Measurements from ENCODE around the gene IGFL2.
"Not testable (repeated sequence)": the region's sequence is repeated elsewhere in the genome, so short reads cannot be mapped to it uniquely, and the experiment has no call there.

The IGFL2 gene
- 0 to 0.35 (median 0) reads per million in 3 donors for total RNA-seq

- H3K9me3 ChIP-seq (ENCODE audit: control insufficient read depth, low read length) = no peaks in the 10 kb centered on the region
- no peak within 1 kb of the TSS for H3K4me3 ChIP-seq (ENCODE audit: insufficient read depth, low read depth, low read length, poor library complexity, severe bottlenecking)
- no peaks in the 10 kb centered on the region for H3K27me3 ChIP-seq (replicated peaks; ENCODE audit: control insufficient read depth, insufficient read depth, low read length, poor library complexity, severe bottlenecking)
- no peak for DNase-seq
- no peaks in the 10 kb centered on the region for H3K4me1 ChIP-seq (ENCODE audit: control insufficient read depth, insufficient read depth, low read length, poor library complexity, severe bottlenecking)
- no peak within 1 kb of the TSS for H3K27ac ChIP-seq (ENCODE audit: insufficient read depth, low read length, poor library complexity, severe bottlenecking)
- no peaks in the 10 kb centered on the region for H3K36me3 ChIP-seq (ENCODE audit: control insufficient read depth, insufficient read depth, low read length)
Measured at GRCh38 chr19:46147791-46148288, at the start of gene IGFL2. Gene IGFL2 (plus strand): TSS chr19:46148238. CDS start chr19:46148279, 41 bp downstream.

DNA sequence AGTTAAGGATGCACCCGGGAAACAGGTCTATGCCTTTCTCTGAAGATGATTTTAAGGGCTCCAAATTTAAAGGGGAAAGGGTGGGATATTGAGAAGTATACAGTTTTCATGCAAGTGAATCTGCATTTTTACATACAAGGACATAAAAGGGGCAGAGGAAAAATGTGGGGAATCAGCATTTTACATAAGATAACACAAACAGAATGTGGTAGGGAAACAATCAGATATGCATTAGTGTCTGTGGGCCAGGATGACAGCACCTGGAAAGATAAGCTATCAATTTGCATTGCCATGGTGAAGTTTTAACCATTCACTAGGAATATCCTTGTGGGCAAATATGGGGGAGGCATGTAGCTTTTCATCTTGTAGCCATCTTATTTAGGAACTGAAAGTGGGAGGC lies 47.7 kb upstream of the IGFL2 start:
- H3K4me1 ChIP-seq (ENCODE audit: control insufficient read depth, insufficient read depth, low read length, poor library complexity, severe bottlenecking) = no peaks in the 10 kb centered on the region
- H3K9me3 ChIP-seq (ENCODE audit: control insufficient read depth, low read length) = no peaks in the 10 kb centered on the region
- H3K27ac ChIP-seq (ENCODE audit: insufficient read depth, low read length, poor library complexity, severe bottlenecking) = no peak overlapping the region
- no peaks in the 10 kb centered on the region for H3K27me3 ChIP-seq (replicated peaks; ENCODE audit: control insufficient read depth, insufficient read depth, low read length, poor library complexity, severe bottlenecking)
- no peak for DNase-seq
- no peak overlapping the region for H3K4me3 ChIP-seq (ENCODE audit: insufficient read depth, low read depth, low read length, poor library complexity, severe bottlenecking)
- no peaks in the 10 kb centered on the region for H3K36me3 ChIP-seq (ENCODE audit: control insufficient read depth, insufficient read depth, low read length)

DNA sequence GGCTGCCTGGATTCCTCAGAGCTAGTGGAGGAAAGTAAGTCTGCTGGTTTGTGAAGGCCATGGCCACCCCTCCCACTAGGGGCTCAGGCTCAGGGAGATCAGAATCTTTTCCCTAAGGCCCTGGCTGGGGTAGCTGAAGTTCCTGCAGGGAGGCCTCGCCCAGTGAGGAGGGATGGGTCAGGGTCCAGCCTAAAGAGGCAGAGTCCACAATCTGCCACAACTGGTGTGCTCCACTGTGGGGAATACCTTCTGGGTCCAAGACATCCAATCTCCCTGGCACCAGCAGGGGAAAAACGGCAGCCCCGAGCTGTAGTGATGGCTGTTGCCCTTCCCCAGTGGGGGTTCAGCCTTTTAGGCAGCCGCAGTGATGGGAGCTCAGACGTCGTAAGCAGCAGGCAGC lies 46.7 kb upstream of the IGFL2 start:
- no peaks in the 10 kb centered on the region for H3K36me3 ChIP-seq (ENCODE audit: control insufficient read depth, insufficient read depth, low read length)
- no peaks in the 10 kb centered on the region for H3K9me3 ChIP-seq (ENCODE audit: control insufficient read depth, low read length)
- no peak for DNase-seq
- H3K27ac ChIP-seq (ENCODE audit: insufficient read depth, low read length, poor library complexity, severe bottlenecking) = no peak overlapping the region
- no peak overlapping the region for H3K4me3 ChIP-seq (ENCODE audit: insufficient read depth, low read depth, low read length, poor library complexity, severe bottlenecking)
- H3K4me1 ChIP-seq (ENCODE audit: control insufficient read depth, insufficient read depth, low read length, poor library complexity, severe bottlenecking) = no peaks in the 10 kb centered on the region
- H3K27me3 ChIP-seq (replicated peaks; ENCODE audit: control insufficient read depth, insufficient read depth, low read length, poor library complexity, severe bottlenecking) = no peaks in the 10 kb centered on the region

DNA sequence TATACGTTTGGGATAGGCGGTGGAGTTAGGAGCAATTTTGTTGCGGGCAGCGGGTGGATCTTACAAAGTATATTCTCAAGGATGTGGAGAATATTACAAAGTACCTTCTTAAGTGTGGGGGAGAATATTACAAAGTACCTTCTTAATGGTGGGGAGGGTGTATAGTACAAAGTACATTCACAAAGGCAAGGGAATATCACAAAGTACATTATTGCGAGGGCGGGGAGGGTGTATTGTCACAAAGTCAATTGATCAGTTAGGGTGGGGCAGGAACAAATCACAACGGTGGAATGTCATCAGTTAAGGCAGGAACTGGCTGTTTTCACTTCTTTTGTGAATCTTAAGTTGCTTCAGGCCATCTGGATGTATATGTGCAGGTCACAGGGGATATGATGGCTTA lies 45.7 kb upstream of the IGFL2 start:
- not testable (repeated sequence) for H3K27ac ChIP-seq (ENCODE audit: insufficient read depth, low read length, poor library complexity, severe bottlenecking); H3K4me3 ChIP-seq (ENCODE audit: insufficient read depth, low read depth, low read length, poor library complexity, severe bottlenecking); H3K9me3 ChIP-seq (ENCODE audit: control insufficient read depth, low read length); DNase-seq; H3K27me3 ChIP-seq (replicated peaks; ENCODE audit: control insufficient read depth, insufficient read depth, low read length, poor library complexity, severe bottlenecking); H3K36me3 ChIP-seq (ENCODE audit: control insufficient read depth, insufficient read depth, low read length); H3K4me1 ChIP-seq (ENCODE audit: control insufficient read depth, insufficient read depth, low read length, poor library complexity, severe bottlenecking)

GRCh38 chr19:46107371-46107770 lies 40.7 kb upstream of the IGFL2 start:
- no peaks in the 10 kb centered on the region for H3K9me3 ChIP-seq (ENCODE audit: control insufficient read depth, low read length)
- no peaks in the 10 kb centered on the region for H3K27me3 ChIP-seq (replicated peaks; ENCODE audit: control insufficient read depth, insufficient read depth, low read length, poor library complexity, severe bottlenecking)
- H3K4me3 ChIP-seq (ENCODE audit: insufficient read depth, low read depth, low read length, poor library complexity, severe bottlenecking) = no peak overlapping the region
- no peaks in the 10 kb centered on the region for H3K36me3 ChIP-seq (ENCODE audit: control insufficient read depth, insufficient read depth, low read length)
- H3K4me1 ChIP-seq (ENCODE audit: control insufficient read depth, insufficient read depth, low read length, poor library complexity, severe bottlenecking) = no peaks in the 10 kb centered on the region
- no peak for DNase-seq
- no peak overlapping the region for H3K27ac ChIP-seq (ENCODE audit: insufficient read depth, low read length, poor library complexity, severe bottlenecking)

DNA sequence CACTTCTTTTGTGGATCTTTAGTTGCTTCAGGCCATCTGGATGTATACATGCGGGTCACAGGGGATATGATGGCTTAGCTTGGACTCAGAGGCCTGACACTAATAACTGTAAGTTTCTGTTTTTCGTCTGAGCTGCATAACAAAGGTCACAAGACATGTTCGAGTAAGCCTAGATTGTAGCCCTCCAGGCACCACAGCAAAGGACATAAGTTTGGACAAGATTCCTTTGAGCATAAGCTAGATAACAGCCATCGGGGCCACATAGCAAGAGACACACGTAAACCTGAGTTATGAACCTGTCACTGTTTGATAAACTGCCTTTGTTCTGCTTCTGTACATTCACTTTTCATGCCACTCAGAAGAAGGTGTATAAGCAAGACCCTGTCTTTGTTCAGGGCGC lies 38.2 kb upstream of the IGFL2 start:
- H3K27me3 ChIP-seq (replicated peaks; ENCODE audit: control insufficient read depth, insufficient read depth, low read length, poor library complexity, severe bottlenecking) = no peaks in the 10 kb centered on the region
- no peaks in the 10 kb centered on the region for H3K36me3 ChIP-seq (ENCODE audit: control insufficient read depth, insufficient read depth, low read length)
- DNase-seq = no peak
- H3K9me3 ChIP-seq (ENCODE audit: control insufficient read depth, low read length) = no peaks in the 10 kb centered on the region
- no peak overlapping the region for H3K27ac ChIP-seq (ENCODE audit: insufficient read depth, low read length, poor library complexity, severe bottlenecking)
- H3K4me1 ChIP-seq (ENCODE audit: control insufficient read depth, insufficient read depth, low read length, poor library complexity, severe bottlenecking) = no peaks in the 10 kb centered on the region
- no peak overlapping the region for H3K4me3 ChIP-seq (ENCODE audit: insufficient read depth, low read depth, low read length, poor library complexity, severe bottlenecking)

DNA sequence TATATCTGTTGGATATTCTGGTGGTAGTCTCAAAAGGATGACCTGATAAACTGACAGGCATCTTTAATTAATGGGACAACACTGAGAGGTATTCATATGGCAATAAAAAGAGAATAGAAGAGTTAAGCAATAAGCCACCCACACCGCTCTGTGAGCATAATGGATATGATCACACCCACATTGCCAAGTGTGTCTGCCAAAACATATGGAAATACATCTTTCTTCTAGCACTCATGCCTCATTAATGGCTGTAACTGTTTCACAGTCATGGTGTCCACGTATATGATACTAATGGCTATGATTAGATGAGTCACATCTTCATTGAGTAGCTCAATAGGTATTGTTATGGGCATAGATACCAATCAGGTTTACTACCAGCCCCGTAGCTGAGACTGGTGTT lies 36.7 kb upstream of the IGFL2 start:
- no peak overlapping the region for H3K4me3 ChIP-seq (ENCODE audit: insufficient read depth, low read depth, low read length, poor library complexity, severe bottlenecking)
- peaks cover 2% of the 10 kb centered on the region for H3K27me3 ChIP-seq (replicated peaks; ENCODE audit: control insufficient read depth, insufficient read depth, low read length, poor library complexity, severe bottlenecking)
- no peak overlapping the region for H3K27ac ChIP-seq (ENCODE audit: insufficient read depth, low read length, poor library complexity, severe bottlenecking)
- no peaks in the 10 kb centered on the region for H3K9me3 ChIP-seq (ENCODE audit: control insufficient read depth, low read length)
- H3K4me1 ChIP-seq (ENCODE audit: control insufficient read depth, insufficient read depth, low read length, poor library complexity, severe bottlenecking) = no peaks in the 10 kb centered on the region
- no peak for DNase-seq
- no peaks in the 10 kb centered on the region for H3K36me3 ChIP-seq (ENCODE audit: control insufficient read depth, insufficient read depth, low read length)

GRCh38 chr19:46112527-46112926 lies 35.5 kb upstream of the IGFL2 start:
- H3K36me3 ChIP-seq (ENCODE audit: control insufficient read depth, insufficient read depth, low read length) = no peaks in the 10 kb centered on the region
- H3K27me3 ChIP-seq (replicated peaks; ENCODE audit: control insufficient read depth, insufficient read depth, low read length, poor library complexity, severe bottlenecking) = peaks cover 5% of the 10 kb centered on the region

DNA sequence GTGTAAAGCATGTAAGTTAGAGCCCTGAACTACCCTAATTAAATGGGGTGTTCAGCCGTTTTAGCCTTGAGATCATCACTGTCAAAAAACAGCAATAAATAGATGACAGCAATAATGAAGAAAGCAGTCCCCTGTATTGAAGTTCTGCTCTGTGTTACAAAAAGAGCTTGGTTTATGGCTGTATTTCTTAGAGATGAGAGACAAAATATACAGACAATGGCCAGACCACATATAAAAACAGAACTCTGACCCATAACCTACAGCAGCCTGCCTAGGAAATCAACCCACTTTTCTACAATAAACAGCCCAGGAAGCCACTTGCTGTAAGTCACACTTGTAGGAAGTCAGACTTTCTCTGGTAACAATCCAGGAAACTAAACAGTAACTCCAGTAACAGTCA lies 34.3 kb upstream of the IGFL2 start:
- H3K36me3 ChIP-seq (ENCODE audit: control insufficient read depth, insufficient read depth, low read length) = no peaks in the 10 kb centered on the region
- no peaks in the 10 kb centered on the region for H3K4me1 ChIP-seq (ENCODE audit: control insufficient read depth, insufficient read depth, low read length, poor library complexity, severe bottlenecking)
- H3K27me3 ChIP-seq (replicated peaks; ENCODE audit: control insufficient read depth, insufficient read depth, low read length, poor library complexity, severe bottlenecking) = peaks cover 5% of the 10 kb centered on the region
- no peak for DNase-seq
- H3K4me3 ChIP-seq (ENCODE audit: insufficient read depth, low read depth, low read length, poor library complexity, severe bottlenecking) = no peak overlapping the region
- H3K9me3 ChIP-seq (ENCODE audit: control insufficient read depth, low read length) = no peaks in the 10 kb centered on the region
- no peak overlapping the region for H3K27ac ChIP-seq (ENCODE audit: insufficient read depth, low read length, poor library complexity, severe bottlenecking)

More at GRCh38 chr19:46112527-46112926, 35.5 kb upstream of the IGFL2 start:
- H3K27ac ChIP-seq (ENCODE audit: insufficient read depth, low read length, poor library complexity, severe bottlenecking) = no peak overlapping the region
- no peaks in the 10 kb centered on the region for H3K4me1 ChIP-seq (ENCODE audit: control insufficient read depth, insufficient read depth, low read length, poor library complexity, severe bottlenecking)
- no peaks in the 10 kb centered on the region for H3K9me3 ChIP-seq (ENCODE audit: control insufficient read depth, low read length)
- no peak for DNase-seq
- H3K4me3 ChIP-seq (ENCODE audit: insufficient read depth, low read depth, low read length, poor library complexity, severe bottlenecking) = no peak overlapping the region

- Histone ChIP-seq H3K4me3 (ENCODE audit: insufficient read depth, low read depth, low read length, poor library complexity, severe bottlenecking) (no peak overlapping the region), H3K4me1 (ENCODE audit: control insufficient read depth, insufficient read depth, low read length, poor library complexity, severe bottlenecking) (no peaks in the 10 kb centered on the region), H3K27ac (ENCODE audit: insufficient read depth, low read length, poor library complexity, severe bottlenecking) (no peak overlapping the region), H3K36me3 (ENCODE audit: control insufficient read depth, insufficient read depth, low read length) (no peaks in the 10 kb centered on the region), H3K9me3 (ENCODE audit: control insufficient read depth, low read length) (no peaks in the 10 kb centered on the region), H3K27me3 (replicated peaks; ENCODE audit: control insufficient read depth, insufficient read depth, low read length, poor library complexity, severe bottlenecking) (peaks cover 5% of the 10 kb centered on the region)
- DNase-seq = no peak
Measured at GRCh38 chr19:46115396-46116106, 32.5 kb upstream of the IGFL2 start.

Data from effector memory CD4-positive, alpha-beta T cell (primary cell).